ENCODE data around the gene XYLT1. TPM values are rescaled to one million over a fixed set of nuclear protein-coding genes. Genes with fewer than 3 reads are reported as not detected.

XYLT1 gene
- total RNA-seq, 1 experiment from 2014 or later, result 14.5 TPM

DNA sequence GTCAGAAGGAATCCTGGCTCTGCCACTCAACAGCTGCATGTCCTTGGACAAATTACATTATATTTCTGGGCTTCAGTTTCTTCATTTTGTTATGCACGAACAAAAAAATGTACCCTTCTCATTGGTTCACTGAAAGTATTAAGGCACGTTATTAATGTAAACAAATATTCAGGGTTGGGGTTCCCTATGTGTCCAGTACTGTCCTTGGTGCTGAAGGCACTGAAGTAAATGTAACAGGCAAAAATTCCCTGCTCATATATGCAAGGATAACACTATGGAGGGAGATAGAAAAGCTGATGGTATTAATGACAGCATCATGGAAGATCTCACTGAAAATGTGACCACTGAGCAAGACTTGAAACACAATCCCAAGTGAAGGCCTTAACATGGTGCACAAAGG, 386.6 kb downstream of the XYLT1 start:
- H2AFZ ChIP-seq (ENCODE audit: low read length), result no peak overlapping the region
- TF ChIP-seq CTCF (conservative IDR thresholded peaks at IDR 0.05), result no peak
- peak overlapping the region; percentile 93 for H3K27ac ChIP-seq (ENCODE audit: insufficient read length, low read depth, low read length)
- no peaks in the 10 kb centered on the region for H3K27me3 ChIP-seq (ENCODE audit: insufficient read depth, low read length)
- H2BK20ac ChIP-seq (ENCODE audit: low read depth, low read length, poor library complexity, severe bottlenecking), result no peak overlapping the region
- no peaks in the 10 kb centered on the region for H3K23me2 ChIP-seq (ENCODE audit: insufficient read length, low read depth, low read length, poor library complexity, severe bottlenecking)
- no peak overlapping the region for H2BK15ac ChIP-seq (ENCODE audit: low read depth, low read length)
- H3T11ph ChIP-seq (ENCODE audit: low read length), result peak overlapping the region; percentile 81
- peak overlapping the region; percentile 30 for H3K4me2 ChIP-seq (ENCODE audit: insufficient read depth, insufficient read length, low read length)
- 0 out of 5 replicates have a peak overlapping the region, but pooled peaks have one; percentile 2 to 8 for H3K4me3 Mint-ChIP-seq
- H4K8ac ChIP-seq (replicated peaks; ENCODE audit: insufficient read length, low read depth, low read length), result no peak overlapping the region
- no peaks in the 10 kb centered on the region for H3K79me2 ChIP-seq (ENCODE audit: insufficient read depth, low read length)
- peak overlapping the region; percentile 72 for H3K18ac ChIP-seq (ENCODE audit: insufficient read length, low read depth, low read length)
- WGBS (ENCODE audit: extremely low coverage, insufficient read length, low lambda C conversion rate), result no CpG with 5 or more reads among the region's 2 CpGs
- no peak overlapping the region for H3K56ac ChIP-seq (ENCODE audit: insufficient read length, low read depth, low read length)
- no peak for DNase-seq
- H4K5ac ChIP-seq (ENCODE audit: insufficient read length, low read depth, low read length), result no peak overlapping the region
- H3K9me3 Mint-ChIP-seq, result peaks cover 12 to 17% of the 10 kb centered on the region in 2 experiments
- H4K91ac ChIP-seq (ENCODE audit: insufficient read length, low read depth, low read length), result no peak overlapping the region
- H3K9me3 ChIP-seq (ENCODE audit: control insufficient read depth, low read depth, low read length), result no peaks in the 10 kb centered on the region
- no peak overlapping the region; the same call in 1 of the 2 replicates for H3K4ac ChIP-seq (ENCODE audit: low read depth, low read length)
- H4K20me1 ChIP-seq (ENCODE audit: control insufficient read depth, insufficient read depth, insufficient read length), result no peaks in the 10 kb centered on the region
- no peak overlapping the region for H3K23ac ChIP-seq (ENCODE audit: insufficient read length, low read depth, low read length)
- H2AK5ac ChIP-seq (ENCODE audit: insufficient read length, low read length), result no peak overlapping the region
- H3K4me1 ChIP-seq (ENCODE audit: insufficient read depth, low read length), result peaks cover 11% of the 10 kb centered on the region; the same call in 1 of the 2 replicates
- peaks cover 58 to 59% of the 10 kb centered on the region in 2 experiments for H3K4me1 Mint-ChIP-seq
- peak overlapping the region; percentile 50 for H2BK120ac ChIP-seq (ENCODE audit: low read depth, low read length, poor library complexity, severe bottlenecking)
- H3K79me1 ChIP-seq (ENCODE audit: insufficient read depth, low read depth, low read length, poor library complexity, severe bottlenecking), result no peaks in the 10 kb centered on the region
- H3K14ac ChIP-seq (ENCODE audit: insufficient read depth, low read length), result peak overlapping the region; percentile 16; the same call in 1 of the 2 replicates
- H3K36me3 Mint-ChIP-seq (ENCODE audit: insufficient read depth in 1 of 3, low read depth in 3 of 3), result peaks cover 7 to 9% (median 7%) of the 10 kb centered on the region in 3 experiments
- H3K27ac Mint-ChIP-seq, result peak overlapping the region; percentile 66 to 88 (median 87)
- H2BK5ac ChIP-seq (ENCODE audit: insufficient read length, low read length), result no peak overlapping the region
- H2BK12ac ChIP-seq (ENCODE audit: insufficient read length, low read depth, low read length), result no peak overlapping the region
- no peak overlapping the region for H3K9ac ChIP-seq (ENCODE audit: extremely low read depth, insufficient read length, low read length)
- H3K27me3 Mint-ChIP-seq (ENCODE audit: low read depth), result peaks cover 12% of the 10 kb centered on the region

All from H9 (cell line).